ENCODE results near the gene SNX24. TPM values are rescaled to one million over a fixed set of nuclear protein-coding genes. Genes with fewer than 3 reads are reported as not detected.

Gene SNX24
- polyA plus RNA-seq, 2 of the 4 experiments (the other 2 are of a cell fraction), result 20.4 to 22.4 TPM

DNA sequence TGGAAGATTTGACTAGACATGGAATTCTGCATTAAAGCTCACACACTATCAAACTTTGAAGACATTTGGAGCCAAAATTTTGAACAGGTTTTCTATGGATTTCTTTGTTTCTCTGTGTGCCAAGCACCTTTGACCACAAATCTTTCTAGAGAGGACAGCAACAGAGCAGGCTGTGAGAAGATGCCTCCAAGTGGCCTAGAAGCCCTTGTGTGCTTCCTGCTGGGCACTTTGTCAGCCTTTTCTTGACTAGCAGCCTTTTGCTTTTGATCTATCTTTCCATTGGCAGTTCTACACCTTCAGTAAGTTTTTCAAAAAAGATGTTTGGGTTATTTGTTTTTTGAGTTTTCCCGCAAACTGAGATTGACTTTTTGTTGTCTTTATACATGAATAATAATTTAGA lies 84.6 kb downstream of the SNX24 start:
- H3K9me3 ChIP-seq, result no peaks in the 10 kb centered on the region
- no peak for ATAC-seq
- no peak for FAIRE-seq
- no peaks in the 10 kb centered on the region; the same call in 2 of the 3 replicates for H3K4me1 ChIP-seq
- TF ChIP-seq NR3C1 (IDR thresholded peaks at IDR 0.05) (no peak), SREBF2 (IDR thresholded peaks at IDR 0.05) (no peak), HOXA7 (CRISPR knock-in tag; IDR thresholded peaks at IDR 0.05) (no peak), ZSCAN20 (CRISPR knock-in tag; IDR thresholded peaks at IDR 0.05) (no peak), HDAC2 (IDR thresholded peaks at IDR 0.05) (no peak), CHD2 (IDR thresholded peaks at IDR 0.05; ENCODE audit: low read length, partially characterized antibody) (no peak), HEYL (CRISPR knock-in tag; IDR thresholded peaks at IDR 0.05) (no peak), HOXB13 (CRISPR knock-in tag; IDR thresholded peaks at IDR 0.05; ENCODE audit: low read depth) (no peak), EHF (CRISPR knock-in tag; IDR thresholded peaks at IDR 0.05) (no peak), POLR2A (IDR thresholded peaks at IDR 0.05; ENCODE audit: low read length) (no peak), MYC (IDR thresholded peaks at IDR 0.05; ENCODE audit: borderline replicate concordance, low read length) (no peak), JUN (IDR thresholded peaks at IDR 0.05) (no peak), ZNF302 (CRISPR knock-in tag; IDR thresholded peaks at IDR 0.05) (no peak)
- TF ChIP-seq, protein P1, sequence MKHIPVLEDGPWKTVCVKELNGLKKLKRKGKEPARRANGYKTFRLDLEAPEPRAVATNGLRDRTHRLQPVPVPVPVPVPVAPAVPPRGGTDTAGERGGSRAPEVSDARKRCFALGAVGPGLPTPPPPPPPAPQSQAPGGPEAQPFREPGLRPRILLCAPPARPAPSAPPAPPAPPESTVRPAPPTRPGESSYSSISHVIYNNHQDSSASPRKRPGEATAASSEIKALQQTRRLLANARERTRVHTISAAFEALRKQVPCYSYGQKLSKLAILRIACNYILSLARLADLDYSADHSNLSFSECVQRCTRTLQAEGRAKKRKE (CRISPR knock-in tag; IDR thresholded peaks at IDR 0.05; ENCODE audit: low read depth), result no peak
- TF ChIP-seq, protein P2, sequence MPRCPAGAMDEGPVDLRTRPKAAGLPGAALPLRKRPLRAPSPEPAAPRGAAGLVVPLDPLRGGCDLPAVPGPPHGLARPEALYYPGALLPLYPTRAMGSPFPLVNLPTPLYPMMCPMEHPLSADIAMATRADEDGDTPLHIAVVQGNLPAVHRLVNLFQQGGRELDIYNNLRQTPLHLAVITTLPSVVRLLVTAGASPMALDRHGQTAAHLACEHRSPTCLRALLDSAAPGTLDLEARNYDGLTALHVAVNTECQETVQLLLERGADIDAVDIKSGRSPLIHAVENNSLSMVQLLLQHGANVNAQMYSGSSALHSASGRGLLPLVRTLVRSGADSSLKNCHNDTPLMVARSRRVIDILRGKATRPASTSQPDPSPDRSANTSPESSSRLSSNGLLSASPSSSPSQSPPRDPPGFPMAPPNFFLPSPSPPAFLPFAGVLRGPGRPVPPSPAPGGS (IDR thresholded peaks at IDR 0.05), result no peak
- TF ChIP-seq, protein P3, sequence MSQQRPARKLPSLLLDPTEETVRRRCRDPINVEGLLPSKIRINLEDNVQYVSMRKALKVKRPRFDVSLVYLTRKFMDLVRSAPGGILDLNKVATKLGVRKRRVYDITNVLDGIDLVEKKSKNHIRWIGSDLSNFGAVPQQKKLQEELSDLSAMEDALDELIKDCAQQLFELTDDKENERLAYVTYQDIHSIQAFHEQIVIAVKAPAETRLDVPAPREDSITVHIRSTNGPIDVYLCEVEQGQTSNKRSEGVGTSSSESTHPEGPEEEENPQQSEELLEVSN (IDR thresholded peaks at IDR 0.05; ENCODE audit: borderline replicate concordance, low read depth), result no peak
- ChIA-PET POLR2A (no interaction called here), CTCF (no interaction called here)
- DNase-seq (ENCODE audit: low read depth in 1 of 2, low spot score in 1 of 2), result no peak
- no peak overlapping the region for H3K4me2 ChIP-seq
- WGBS (ENCODE audit: missing lambda C conversion rate), result 100% methylated on average over 1 of the region's 1 CpG
- no peak overlapping the region for H3K4me3 ChIP-seq
- H3K27ac ChIP-seq, result no peak overlapping the region

GRCh38 chr5:122933956-122934355 lies 88.5 kb downstream of the SNX24 start:
- FAIRE-seq, result no peak
- H3K27ac ChIP-seq, result no peak overlapping the region
- no peaks in the 10 kb centered on the region for H3K9me3 ChIP-seq
- ChIA-PET POLR2A (no interaction called here), CTCF (interaction anchor here (2.0 kb wide), 1 partner anchor 18 kb away, joined by 5 read pairs; no protein-coding TSS in a partner anchor)
- H3K4me2 ChIP-seq, result no peak overlapping the region
- ATAC-seq, result peak in 1 of 2 experiments; percentile 40; a peak in 1 of 6 replicates
- no peak for DNase-seq (ENCODE audit: low read depth in 1 of 2, low spot score in 1 of 2)
- 81% methylated on average over 7 of the region's 7 CpGs for WGBS (ENCODE audit: missing lambda C conversion rate)
- no peak overlapping the region for H3K4me3 ChIP-seq
- TF ChIP-seq EP300 (IDR thresholded peaks at IDR 0.05) (no peak), FOSL2 (IDR thresholded peaks at IDR 0.05) (no peak), FOSL2 (CRISPR knock-in tag; IDR thresholded peaks at IDR 0.05) (no peak), PBX3 (IDR thresholded peaks at IDR 0.05) (no peak)
- TF ChIP-seq, protein P4, sequence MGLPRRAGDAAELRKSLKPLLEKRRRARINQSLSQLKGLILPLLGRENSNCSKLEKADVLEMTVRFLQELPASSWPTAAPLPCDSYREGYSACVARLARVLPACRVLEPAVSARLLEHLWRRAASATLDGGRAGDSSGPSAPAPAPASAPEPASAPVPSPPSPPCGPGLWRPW (IDR thresholded peaks at IDR 0.05), result no peak
- TF ChIP-seq, protein P5, sequence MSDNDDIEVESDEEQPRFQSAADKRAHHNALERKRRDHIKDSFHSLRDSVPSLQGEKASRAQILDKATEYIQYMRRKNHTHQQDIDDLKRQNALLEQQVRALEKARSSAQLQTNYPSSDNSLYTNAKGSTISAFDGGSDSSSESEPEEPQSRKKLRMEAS (IDR thresholded peaks at IDR 0.05), result no peak
- H3K4me1 ChIP-seq, result no peaks in the 10 kb centered on the region; the same call in 2 of the 3 replicates

DNA sequence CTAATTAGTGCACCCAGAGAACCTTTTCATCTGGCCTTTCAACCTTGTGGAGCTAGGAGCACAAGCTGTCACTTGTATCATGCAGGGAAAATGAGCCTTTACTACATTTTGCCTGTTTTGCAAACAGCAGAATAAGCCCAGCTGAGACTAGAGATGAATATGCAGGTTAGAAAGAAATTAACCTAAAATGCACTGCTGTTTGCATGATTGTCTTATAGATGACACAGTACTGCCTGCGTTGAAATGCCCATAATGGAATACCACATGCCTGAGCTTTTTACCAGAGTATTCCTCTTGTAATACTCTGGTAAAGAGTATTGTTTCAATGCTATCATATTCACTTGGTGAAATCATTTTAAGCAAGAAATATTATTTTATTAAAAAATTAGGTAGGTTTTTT lies 90.7 kb downstream of the SNX24 start:
- ChIA-PET CTCF (no interaction called here), POLR2A (no interaction called here)
- Histone ChIP-seq H3K4me3 (no peak overlapping the region), H3K27ac (no peak overlapping the region), H3K4me1 (no peaks in the 10 kb centered on the region; the same call in 2 of the 3 replicates), H3K4me2 (no peak overlapping the region), H3K9me3 (no peaks in the 10 kb centered on the region)
- 97% methylated on average over 1 of the region's 1 CpG for WGBS (ENCODE audit: missing lambda C conversion rate)
- ATAC-seq (no peak), FAIRE-seq (no peak), DNase-seq (ENCODE audit: low read depth in 1 of 2, low spot score in 1 of 2) (no peak)
- TF ChIP-seq RAD21 (conservative IDR thresholded peaks at IDR 0.05 in 1 of 2, IDR thresholded peaks at IDR 0.05 in 1 of 2) (no peak), RCOR1 (IDR thresholded peaks at IDR 0.05; ENCODE audit: low read depth, low read length) (no peak), RARB (CRISPR knock-in tag; IDR thresholded peaks at IDR 0.05) (no peak), BHLHE40 (IDR thresholded peaks at IDR 0.05; ENCODE audit: low read depth, low read length) (no peak), CBX2 (IDR thresholded peaks at IDR 0.05; ENCODE audit: borderline replicate concordance, low read depth) (no peak), MAFK (IDR thresholded peaks at IDR 0.05; ENCODE audit: partially characterized antibody) (no peak), HEYL (CRISPR knock-in tag; IDR thresholded peaks at IDR 0.05) (no peak), NR3C1 (IDR thresholded peaks at IDR 0.05) (no peak)
- TF ChIP-seq, protein P4 (IDR thresholded peaks at IDR 0.05), result no peak
